GM12878 (cell line): ENCODE measurements around the gene MAPK8IP3. TPM values are rescaled to one million over a fixed set of nuclear protein-coding genes. Genes with fewer than 3 reads are reported as not detected.

ENCODE experiments used
- ATAC-seq: fragments of 200-7000 bp; cut with Tn5 transposase; 3 replicates; pipeline ENCODE4 v1.9.1; 2020; ENCODE audit warnings: mild to moderate bottlenecking, moderate library complexity
- BruUV-seq: library from RNA; stranded (reverse); fragments of 400-500 nt; replicated peaks from 2 replicates; lab custom pipeline; 2021; lab: Mats Ljungman, UMichigan
- CTCF ChIA-PET: fragments of 300-600 bp; sonication (Branson Sonifier 250); formaldehyde crosslinking; extraction: SDS; loops from one replicate; lab custom pipeline; 2021; ENCODE audit warnings: inconsistent platforms; lab: Yijun Ruan, JAX
- POLR2A ChIA-PET: fragments of 350-600 bp; formaldehyde crosslinking; extraction: SDS; loops from one replicate; lab custom pipeline; 2021; ENCODE audit warnings: inconsistent platforms; lab: Charles Lee
- RAD21 ChIA-PET: fragments of 300-600 bp; sonication (Branson Sonifier 250); formaldehyde crosslinking; loops from one replicate; lab custom pipeline; 2023; ENCODE audit warnings: antibody characterized with exemption; ENCODE audit not compliant: unreplicated experiment; lab: Charles Lee
- SMC1A ChIA-PET: fragments of 300-600 bp; sonication (Branson Sonifier 250); formaldehyde crosslinking; loops from one replicate; lab custom pipeline; 2023; ENCODE audit not compliant: unreplicated experiment, uncharacterized antibody; lab: Charles Lee
- DNase-seq: peaks from one replicate; pipeline ENCODE4 v3.0.0-alpha.2; 2011; ENCODE audit warnings: low read depth, low spot score
- FAIRE-seq: peaks from 3 replicates; lab custom pipeline; 2011; peaks lifted over from hg19 to GRCh38; lab: Jason Lieb, UNC
- H2AFZ ChIP-seq: 2 replicates; pipeline ENCODE4 v1.6.0; 2011; ENCODE audit warnings: low read depth, low read length, control low read depth; ENCODE audit not compliant: control insufficient read depth
- H3K27ac ChIP-seq: 2 replicates; pipeline ENCODE4 v1.5.1; 2011; ENCODE audit warnings: control low read depth; ENCODE audit not compliant: control insufficient read depth, insufficient read depth
- H3K27me3 ChIP-seq, 2 experiments: replicated peaks in 1 of 2; 2 replicates each; pipeline versions ENCODE4 v1.6.0 to v1.6.1; 2011; ENCODE audit warnings: low read length in 1 of 2; ENCODE audit not compliant: control insufficient read depth in 2 of 2, insufficient read depth in 2 of 2
- H3K36me3 ChIP-seq, 2 experiments: 2 replicates each; pipeline ENCODE4 v1.5.1; 2011; ENCODE audit warnings: low read length in 1 of 2; ENCODE audit not compliant: control insufficient read depth in 2 of 2, insufficient read depth in 2 of 2
- H3K4me1 ChIP-seq: 2 replicates; pipeline ENCODE4 v1.6.1; 2011; ENCODE audit warnings: mild to moderate bottlenecking, low read length, moderate library complexity, mixed read lengths; ENCODE audit not compliant: control insufficient read depth, insufficient read depth
- H3K4me2 ChIP-seq: 2 replicates; pipeline ENCODE4 v1.6.0; 2011; ENCODE audit warnings: control low read depth; ENCODE audit not compliant: control insufficient read depth, insufficient read depth
- H3K4me3 ChIP-seq: fragments of 200-600 bp; sonication (generic); 2 replicates; pipeline ENCODE4 v1.5.1; 2016
- H3K79me2 ChIP-seq: 2 replicates; pipeline ENCODE4 v1.6.0; 2011; ENCODE audit warnings: low read length; ENCODE audit not compliant: control insufficient read depth, insufficient read depth
- H3K9ac ChIP-seq: 2 replicates; pipeline ENCODE4 v1.8.0; 2011; ENCODE audit warnings: low read length, control low read depth, mixed read lengths; ENCODE audit not compliant: control insufficient read depth, insufficient read depth
- H3K9me3 ChIP-seq: replicated peaks from 3 replicates; pipeline ENCODE4 v1.5.1; 2011; ENCODE audit warnings: mild to moderate bottlenecking, low read length; ENCODE audit not compliant: control insufficient read depth, insufficient read depth
- H4K20me1 ChIP-seq: 2 replicates; pipeline ENCODE4 v1.6.0; 2011; ENCODE audit not compliant: control insufficient read depth, insufficient read depth
- CHD2 ChIP-seq: IDR thresholded peaks from 2 replicates; pipeline ENCODE4 v1.6.1; 2011; ENCODE audit warnings: low read depth, low read length, improper control_type of control experiment, borderline replicate concordance
- E4F1 ChIP-seq: fragments of 450-650 bp; IDR thresholded peaks from 2 replicates; pipeline ENCODE4 v1.6.1; 2018; ENCODE audit warnings: borderline replicate concordance, mild to moderate bottlenecking; ENCODE audit not compliant: partially characterized antibody
- GABPA ChIP-seq: IDR thresholded peaks from 2 replicates; pipeline ENCODE4 v1.6.1; 2014; ENCODE audit warnings: antibody characterized with exemption, low read depth, mild to moderate bottlenecking, inconsistent platforms
- MXI1 ChIP-seq: fragments of 150-350 bp; IDR thresholded peaks from 2 replicates; pipeline ENCODE4 v1.6.1; 2011; ENCODE audit warnings: low read depth, mild to moderate bottlenecking, inconsistent platforms, low read length, improper control_type of control experiment
- NBN ChIP-seq: fragments of 450-650 bp; IDR thresholded peaks from 2 replicates; pipeline ENCODE4 v1.6.1; 2016
- NRF1 ChIP-seq: conservative IDR thresholded peaks from 2 replicates; pipeline ENCODE4 v1.6.1; 2011; ENCODE audit warnings: mild to moderate bottlenecking, low read depth, low read length, improper control_type of control experiment
- RAD21 ChIP-seq: IDR thresholded peaks from 2 replicates; pipeline ENCODE4 v1.6.1; 2011; ENCODE audit warnings: mild to moderate bottlenecking, low read depth, low read length, moderate library complexity; ENCODE audit not compliant: insufficient read depth
- RBBP5 ChIP-seq: fragments of 200-600 bp; sonication (generic); conservative IDR thresholded peaks from 2 replicates; pipeline ENCODE4 v1.6.1; 2016
- SIN3A ChIP-seq: IDR thresholded peaks from 2 replicates; pipeline ENCODE4 v1.6.1; 2012; ENCODE audit warnings: low read depth, low read length, improper control_type of control experiment
- SMAD1 ChIP-seq: fragments of 450-650 bp; IDR thresholded peaks from 2 replicates; pipeline ENCODE4 v1.6.1; 2018; ENCODE audit warnings: mild to moderate bottlenecking, low read depth; ENCODE audit not compliant: partially characterized antibody
- TBL1XR1 ChIP-seq: IDR thresholded peaks from 2 replicates; pipeline ENCODE4 v1.6.1; 2012; ENCODE audit warnings: low read depth, low read length, improper control_type of control experiment
- WGBS: methylation state at CpG from one replicate; pipeline ENCODE4 v1.1.6; 2016; ENCODE audit warnings: low lambda C conversion rate; ENCODE audit not compliant: insufficient replicate concordance, insufficient coverage; ENCODE audit errors: missing lambda C conversion rate; 5-methylcytosine and 5-hydroxymethylcytosine counted together
- in situ Hi-C: fragments of 300-500 bp; cut with MboI; formaldehyde crosslinking; loops from 9 replicates; pipeline ENCODE4 v1.14.3; 2018; ENCODE audit warnings: mixed read lengths
- intact Hi-C: fragments of 100-400 bp; cut with micrococcal nuclease; formaldehyde crosslinking; loops from one replicate; pipeline ENCODE4 v1.14.2; 2022; ENCODE audit not compliant: unreplicated experiment
- polyA plus RNA-seq, 11 experiments: library from polyadenylated mRNA; depleted of rRNA in 4 of 11; unstranded in 6 of 11; stranded (reverse) in 5 of 11; fragments of >200 nt; fragmentation: Nextera tagmentation in 4 of 11; fragmentation: Illumina TruSeq in 1 of 11; extraction: Ambion mirVana in 4 of 11; extraction: Trizol in 1 of 11; gene quantifications; 1 replicate in 1 of 11; 2 replicates in 10 of 11; pipeline versions ENCODE4 v1.2.1 to v1.2.3, GENCODE V29; 2011 to 2016; ENCODE audit warnings: inconsistent platforms in 2 of 11, missing spikeins in 2 of 11, low read depth in 1 of 11
- total RNA-seq, 4 experiments: library from RNA; depleted of rRNA in 3 of 4; stranded (reverse); fragments of >200 nt in 3 of 4; fragmentation: Illumina TruSeq in 1 of 4; extraction: Trizol in 1 of 4; gene quantifications; 2 replicates each; pipeline versions ENCODE4 v1.2.1 to v1.2.3, GENCODE V29; 2013 to 2021
- TF ChIP-seq, protein P1 (sequence below): fragments of 450-650 bp; IDR thresholded peaks from 2 replicates; pipeline ENCODE4 v1.6.1; 2017; ENCODE audit warnings: borderline replicate concordance
- TF ChIP-seq, protein P2 (sequence below), 3 experiments: IDR thresholded peaks in 2 of 3; conservative IDR thresholded peaks in 1 of 3; 2 replicates each; pipeline ENCODE4 v1.5.1; 2011; ENCODE audit warnings: low read depth in 3 of 3, low read length in 3 of 3, mild to moderate bottlenecking in 3 of 3, control low read depth in 2 of 3, moderate library complexity in 2 of 3, inconsistent platforms in 1 of 3, mixed read lengths in 1 of 3; ENCODE audit not compliant: control insufficient read depth in 2 of 3, insufficient read depth in 1 of 3; ENCODE audit errors: extremely low read depth in 1 of 3

Gene MAPK8IP3
- total and polyA plus RNA-seq, 10 of the 15 experiments (the other 5 are each of a cell fraction or from before 2014, with no cell fraction given): 0.06 to 67.9 (median 18.2) TPM

- H3K27me3 ChIP-seq: no peaks in the 10 kb centered on the region
- H3K9me3 ChIP-seq: no peaks in the 10 kb centered on the region; the same call in 2 of the 3 replicates
- in situ Hi-C loops (no loop called here), intact Hi-C loops (no loop called here)
- H2AFZ ChIP-seq: no peak overlapping the region
- no peak for ATAC-seq
- no peak for DNase-seq
- H3K9ac ChIP-seq: no peak overlapping the region
- H3K4me2 ChIP-seq: no peak overlapping the region
- BruUV-seq: no TSS peak
- no peak overlapping the region for H3K4me3 ChIP-seq
- TF ChIP-seq SMAD1 (no peak), E4F1 (no peak), NRF1 (no peak), NBN (no peak), MXI1 (no peak), RAD21 (no peak), RBBP5 (no peak), SIN3A (no peak), GABPA (no peak), CHD2 (no peak), TBL1XR1 (no peak)
- TF ChIP-seq, protein P1, sequence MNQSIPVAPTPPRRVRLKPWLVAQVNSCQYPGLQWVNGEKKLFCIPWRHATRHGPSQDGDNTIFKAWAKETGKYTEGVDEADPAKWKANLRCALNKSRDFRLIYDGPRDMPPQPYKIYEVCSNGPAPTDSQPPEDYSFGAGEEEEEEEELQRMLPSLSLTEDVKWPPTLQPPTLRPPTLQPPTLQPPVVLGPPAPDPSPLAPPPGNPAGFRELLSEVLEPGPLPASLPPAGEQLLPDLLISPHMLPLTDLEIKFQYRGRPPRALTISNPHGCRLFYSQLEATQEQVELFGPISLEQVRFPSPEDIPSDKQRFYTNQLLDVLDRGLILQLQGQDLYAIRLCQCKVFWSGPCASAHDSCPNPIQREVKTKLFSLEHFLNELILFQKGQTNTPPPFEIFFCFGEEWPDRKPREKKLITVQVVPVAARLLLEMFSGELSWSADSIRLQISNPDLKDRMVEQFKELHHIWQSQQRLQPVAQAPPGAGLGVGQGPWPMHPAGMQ: no peak
- TF ChIP-seq, protein P2, sequence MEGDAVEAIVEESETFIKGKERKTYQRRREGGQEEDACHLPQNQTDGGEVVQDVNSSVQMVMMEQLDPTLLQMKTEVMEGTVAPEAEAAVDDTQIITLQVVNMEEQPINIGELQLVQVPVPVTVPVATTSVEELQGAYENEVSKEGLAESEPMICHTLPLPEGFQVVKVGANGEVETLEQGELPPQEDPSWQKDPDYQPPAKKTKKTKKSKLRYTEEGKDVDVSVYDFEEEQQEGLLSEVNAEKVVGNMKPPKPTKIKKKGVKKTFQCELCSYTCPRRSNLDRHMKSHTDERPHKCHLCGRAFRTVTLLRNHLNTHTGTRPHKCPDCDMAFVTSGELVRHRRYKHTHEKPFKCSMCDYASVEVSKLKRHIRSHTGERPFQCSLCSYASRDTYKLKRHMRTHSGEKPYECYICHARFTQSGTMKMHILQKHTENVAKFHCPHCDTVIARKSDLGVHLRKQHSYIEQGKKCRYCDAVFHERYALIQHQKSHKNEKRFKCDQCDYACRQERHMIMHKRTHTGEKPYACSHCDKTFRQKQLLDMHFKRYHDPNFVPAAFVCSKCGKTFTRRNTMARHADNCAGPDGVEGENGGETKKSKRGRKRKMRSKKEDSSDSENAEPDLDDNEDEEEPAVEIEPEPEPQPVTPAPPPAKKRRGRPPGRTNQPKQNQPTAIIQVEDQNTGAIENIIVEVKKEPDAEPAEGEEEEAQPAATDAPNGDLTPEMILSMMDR (IDR thresholded peaks at IDR 0.05 in 2 of 3, conservative IDR thresholded peaks at IDR 0.05 in 1 of 3; ENCODE audit: control insufficient read depth in 2 of 3, extremely low read depth in 1 of 3, insufficient read depth in 1 of 3, low read depth in 3 of 3, low read length in 3 of 3): no peak
- ChIA-PET POLR2A (no interaction called here), CTCF (no interaction called here), SMC1A (no interaction called here), RAD21 (no interaction called here)
- H3K36me3 ChIP-seq: peaks cover 0 to 1% of the 10 kb centered on the region in 2 experiments; a peak in 3 of 4 replicates
- H3K79me2 ChIP-seq: no peaks in the 10 kb centered on the region
- no peaks in the 10 kb centered on the region for H3K4me1 ChIP-seq
- 88% methylated on average over 25 of the region's 28 CpGs for WGBS
- no peaks in the 10 kb centered on the region for H4K20me1 ChIP-seq
- no peak overlapping the region for H3K27ac ChIP-seq
- no peak for FAIRE-seq
These were observed 103.3 kb downstream of the MAPK8IP3 start for GRCh38 chr16:1809281-1809801.
